HepG2 (cell line): Measurements from ENCODE around the gene PIAS3. TPM values are rescaled to one million over a fixed set of nuclear protein-coding genes. Genes with fewer than 3 reads are reported as not detected.

Source experiments
- ARID4A ChIP-seq: sonication (generic); formaldehyde crosslinking; IDR thresholded peaks from 2 replicates; pipeline ENCODE4 v1.5.0; 2020; ENCODE audit warnings: mild to moderate bottlenecking, missing genetic modification reagents, borderline replicate concordance
- ATM ChIP-seq: fragments of 450-650 bp; IDR thresholded peaks from 2 replicates; pipeline ENCODE4 v1.7.1; 2017; ENCODE audit warnings: mild to moderate bottlenecking, borderline replicate concordance
- E2F5 ChIP-seq: sonication (generic); formaldehyde crosslinking; conservative IDR thresholded peaks from 2 replicates; pipeline ENCODE4 v1.4.0; 2020; ENCODE audit warnings: missing genetic modification reagents
- LCORL ChIP-seq, 2 experiments: fragments of 450-650 bp in 1 of 2; sonication (generic) in 1 of 2; formaldehyde crosslinking in 1 of 2; IDR thresholded peaks; 2 replicates each; pipeline versions ENCODE4 v1.5.0 to v1.6.1; 2017 to 2020; ENCODE audit warnings: antibody characterized with exemption in 1 of 2, missing genetic modification reagents in 1 of 2
- MAFK ChIP-seq, 2 experiments: IDR thresholded peaks in 1 of 2; conservative IDR thresholded peaks in 1 of 2; 2 replicates each; pipeline ENCODE4 v1.6.1; 2011; ENCODE audit warnings: improper control_type of control experiment in 2 of 2, low read length in 2 of 2
- MLXIP ChIP-seq: sonication (generic); formaldehyde crosslinking; IDR thresholded peaks from 2 replicates; pipeline ENCODE4 v1.9.0; 2021; ENCODE audit warnings: missing genetic modification reagents, borderline replicate concordance
- MTA1 ChIP-seq: sonication (generic); formaldehyde crosslinking; IDR thresholded peaks from 2 replicates; pipeline ENCODE4 v1.4.0; 2020; ENCODE audit warnings: missing genetic modification reagents, mild to moderate bottlenecking, borderline replicate concordance
- NFE2L2 ChIP-seq: fragments of 150-350 bp; IDR thresholded peaks from 2 replicates; pipeline ENCODE4 v1.6.1; 2014; ENCODE audit warnings: low read length
- TFDP2 ChIP-seq: sonication (generic); formaldehyde crosslinking; IDR thresholded peaks from 2 replicates; pipeline ENCODE4 v1.4.0; 2020; ENCODE audit warnings: missing genetic modification reagents
- ZMYM4 ChIP-seq: sonication (generic); formaldehyde crosslinking; IDR thresholded peaks from 2 replicates; pipeline ENCODE4 v1.8.1; 2023; ENCODE audit warnings: mild to moderate bottlenecking, missing genetic modification reagents
- ZNF12 ChIP-seq: sonication (generic); formaldehyde crosslinking; IDR thresholded peaks from 2 replicates; pipeline ENCODE4 v1.5.0; 2020; ENCODE audit warnings: missing genetic modification reagents
- ZNF382 ChIP-seq: sonication (generic); formaldehyde crosslinking; IDR thresholded peaks from 2 replicates; pipeline ENCODE4 v1.5.0; 2020; ENCODE audit warnings: missing genetic modification reagents, mild to moderate bottlenecking, borderline replicate concordance
- ZNF570 ChIP-seq: sonication (generic); formaldehyde crosslinking; IDR thresholded peaks from 2 replicates; pipeline ENCODE4 v1.4.0; 2020; ENCODE audit warnings: mild to moderate bottlenecking, missing genetic modification reagents, borderline replicate concordance
- ZNF660 ChIP-seq: sonication (generic); formaldehyde crosslinking; IDR thresholded peaks from 2 replicates; pipeline ENCODE4 v1.5.1; 2020; ENCODE audit warnings: mild to moderate bottlenecking, low read depth, missing genetic modification reagents, borderline replicate concordance
- ZNF687 ChIP-seq: sonication (generic); formaldehyde crosslinking; IDR thresholded peaks from 2 replicates; pipeline ENCODE4 v1.5.1; 2020; ENCODE audit warnings: mild to moderate bottlenecking, missing genetic modification reagents, moderate library complexity
- polyA plus RNA-seq, 8 experiments: library from polyadenylated mRNA; depleted of rRNA in 3 of 8; stranded (reverse) in 7 of 8; unstranded in 1 of 8; fragments of >200 nt; fragmentation: Illumina TruSeq in 4 of 8; extraction: Trizol in 4 of 8; gene quantifications; 2 replicates each; pipeline versions ENCODE4 v1.2.1 to v1.2.3, GENCODE V29; 2011 to 2016; ENCODE audit warnings: low read depth in 4 of 8, missing spikeins in 1 of 8, mixed read lengths in 1 of 8; ENCODE audit not compliant: insufficient read depth in 1 of 8
- total RNA-seq, 5 experiments: library from RNA; depleted of rRNA; stranded (reverse); fragments of >200 nt; fragmentation: Illumina TruSeq; extraction: Trizol; gene quantifications; 2 replicates each; pipeline ENCODE4 v1.2.3, GENCODE V29; 2016; ENCODE audit warnings: low read depth in 1 of 5

Gene PIAS3
- total and polyA plus RNA-seq, 2 of the 13 experiments (the other 11 are each of a cell fraction or from before 2014, with no cell fraction given): 3.7 to 8.0 TPM

- peak; percentile 75 for TF ChIP-seq ZNF687 (CRISPR knock-in tag)
- no peak for TF ChIP-seq ZNF660 (CRISPR knock-in tag)
- no peak for TF ChIP-seq E2F5
- no peak for TF ChIP-seq NFE2L2
- TF ChIP-seq ZNF382 (CRISPR knock-in tag): no peak
- no peak for TF ChIP-seq ZNF12 (CRISPR knock-in tag)
- TF ChIP-seq ATM: no peak
- TF ChIP-seq MTA1 (CRISPR knock-in tag): no peak
- peak; percentile 73 for TF ChIP-seq ZMYM4 (CRISPR knock-in tag)
- no peak for TF ChIP-seq MAFK (conservative IDR thresholded peaks at IDR 0.05 in 1 of 2, IDR thresholded peaks at IDR 0.05 in 1 of 2; ENCODE audit: low read length in 2 of 2)
- no peak; the same call in 1 of the 2 replicates for TF ChIP-seq TFDP2 (CRISPR knock-in tag)
- TF ChIP-seq ZNF570 (CRISPR knock-in tag): no peak
- peak; percentile 76 for TF ChIP-seq ARID4A (CRISPR knock-in tag)
- no peak for TF ChIP-seq LCORL (IDR thresholded peaks at IDR 0.05)
- TF ChIP-seq LCORL (CRISPR knock-in tag; IDR thresholded peaks at IDR 0.05): peak; percentile 66
- no peak for TF ChIP-seq MLXIP (CRISPR knock-in tag)
Measured at GRCh38 chr1:145858901-145859490, at the start of gene PIAS3 (continued).
